Activated CD4-positive, CD25-positive, alpha-beta regulatory T cell treated with anti-CD3 and anti-CD28 coated beads, Interleukin-2, amount 50 U/mL, for 24 hours (primary cell): ENCODE data around the gene FXYD6.
"Not testable (repeated sequence)": the region's sequence is repeated elsewhere in the genome, so short reads cannot be mapped to it uniquely, and the experiment has no call there.

Experiments
- ATAC-seq, 2 donors: fragments of 150-1000 bp; cut with Tn5 transposase; one replicate each; pipeline ENCODE4 v1.10.0; 2021; ENCODE audit warnings: mild to moderate bottlenecking in 1 of 2, moderate library complexity in 1 of 2

FXYD6 gene, protein sequence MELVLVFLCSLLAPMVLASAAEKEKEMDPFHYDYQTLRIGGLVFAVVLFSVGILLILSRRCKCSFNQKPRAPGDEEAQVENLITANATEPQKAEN

DNA sequence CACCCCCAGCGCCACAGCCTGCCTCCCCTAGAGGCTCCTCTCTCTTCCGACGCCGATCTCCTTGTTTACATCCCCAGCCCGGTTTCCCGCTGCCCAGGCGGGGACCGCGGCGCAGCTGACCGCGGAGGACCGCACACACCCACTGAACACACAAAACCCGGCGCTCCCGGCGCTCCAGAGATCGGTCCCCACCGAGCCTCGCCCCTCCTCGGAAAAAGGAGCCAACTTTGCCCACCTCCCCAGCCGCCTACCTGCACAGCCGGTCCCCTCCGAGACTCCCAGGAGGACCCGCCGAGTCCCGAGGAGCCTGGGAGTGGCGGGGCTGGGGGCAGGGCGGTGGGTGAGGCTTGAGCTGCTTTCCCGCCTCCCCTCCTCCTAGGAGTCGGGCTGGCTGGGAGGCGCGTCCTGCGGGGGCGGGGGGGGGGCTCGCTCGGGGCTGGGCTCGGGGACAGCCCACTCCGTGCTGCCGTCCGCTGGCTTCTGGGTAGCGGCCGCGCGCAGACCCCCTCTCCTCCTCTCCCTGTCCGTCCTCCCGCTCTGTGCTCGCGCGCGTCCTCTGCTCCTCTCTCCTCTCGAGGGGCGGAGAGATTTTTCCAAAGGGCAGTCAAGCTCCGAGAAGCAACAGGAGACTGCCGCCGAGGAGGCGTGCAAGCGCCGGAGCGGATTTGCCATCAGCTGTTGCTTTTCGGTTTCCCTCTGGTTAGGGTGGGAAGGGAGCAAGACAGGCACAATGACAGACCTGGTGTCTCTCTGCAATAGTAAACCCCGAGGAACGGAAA is at the start of gene FXYD6:
Gene FXYD6, minus strand, starts transcription at position 318 of the 779 bp plus-strand sequence. CDS start 33,882 bp downstream, outside the sequence.
- ATAC-seq, result peak in 1 of 2 donors; percentile 19

DNA sequence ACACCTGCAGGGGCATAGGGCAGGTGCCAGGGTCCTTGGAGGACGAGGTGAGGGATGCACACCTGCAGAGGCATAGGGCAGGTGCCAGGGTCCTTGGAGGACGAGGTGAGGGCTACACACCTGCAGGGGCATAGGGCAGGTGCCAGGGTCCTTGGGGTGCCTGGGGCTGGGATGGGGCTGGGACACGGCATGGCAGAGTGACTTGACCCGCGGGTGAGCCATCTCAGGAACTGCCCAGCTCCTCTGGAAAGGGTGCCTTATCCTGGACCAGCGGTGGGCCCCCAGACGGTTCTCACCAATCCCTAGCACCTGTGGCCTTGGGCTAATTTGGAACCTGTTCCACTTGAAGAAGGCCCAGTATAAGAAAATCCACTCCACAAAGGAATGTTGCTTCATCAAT is 49.7 kb upstream of the FXYD6 start:
- ATAC-seq, result not testable (repeated sequence)

DNA sequence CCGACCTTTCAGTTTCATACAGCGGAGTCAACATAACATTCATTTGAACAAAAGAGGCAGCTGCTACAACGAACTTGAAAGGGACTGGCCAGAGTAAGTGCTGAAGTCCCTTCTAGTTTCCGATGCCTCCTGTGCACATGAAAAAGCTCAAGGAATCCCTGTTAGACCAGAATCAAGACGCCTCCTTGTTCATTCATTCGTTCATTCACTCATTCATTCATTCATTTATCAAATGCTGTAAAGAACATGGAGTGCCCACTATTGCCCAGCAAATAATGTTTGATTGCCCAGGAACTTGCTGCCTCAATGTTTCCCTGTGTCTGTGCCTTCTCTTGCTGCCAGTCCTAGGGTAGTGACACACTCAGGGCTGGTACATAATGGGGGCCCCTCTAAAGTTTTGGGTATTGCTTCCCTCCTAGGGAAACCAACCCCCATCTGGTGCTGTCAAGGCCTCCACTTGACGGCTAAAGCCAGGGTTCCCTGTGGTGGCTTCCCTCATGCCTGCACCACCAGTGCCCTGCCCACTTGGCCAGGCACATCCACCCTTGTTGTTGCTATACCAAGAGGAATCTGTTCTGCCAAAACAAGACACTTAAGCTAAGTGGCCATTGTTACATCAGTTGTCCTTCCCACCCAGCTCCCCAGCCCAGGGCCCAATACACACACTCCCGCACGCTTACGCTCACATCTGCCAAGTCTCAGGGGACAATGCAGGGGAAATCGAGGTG is 48.9 kb upstream of the FXYD6 start:
- no peak for ATAC-seq

DNA sequence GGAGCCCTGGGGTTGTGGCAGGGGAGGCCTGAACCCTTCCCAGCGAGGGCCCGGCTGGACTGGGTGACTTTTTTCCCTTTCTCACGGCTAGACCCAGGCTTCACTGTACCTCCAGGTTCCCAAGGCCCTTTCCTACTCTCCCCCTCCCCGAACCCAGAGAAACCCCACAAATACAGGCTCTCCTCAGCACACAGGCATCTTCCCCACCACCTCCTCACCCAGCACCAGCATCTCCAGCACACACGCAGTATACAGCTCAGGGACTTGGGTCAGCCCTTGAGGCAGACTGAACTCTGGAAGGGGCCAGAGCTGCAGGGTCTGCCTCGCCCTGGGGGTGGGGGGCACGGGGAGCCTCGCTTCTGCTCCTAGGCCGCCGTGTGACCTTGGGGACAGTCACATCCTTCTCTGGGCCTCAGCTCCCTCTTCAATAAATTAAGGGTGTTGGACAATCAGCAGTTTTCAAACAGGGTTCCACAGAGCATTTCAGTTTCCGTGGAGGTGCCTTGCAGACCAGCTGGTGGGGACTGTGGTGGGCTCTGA is 48.2 kb upstream of the FXYD6 start:
- no peak for ATAC-seq

- no peak for ATAC-seq
Measured at GRCh38 chr11:117923773-117924172, 47.3 kb upstream of the FXYD6 start.

DNA sequence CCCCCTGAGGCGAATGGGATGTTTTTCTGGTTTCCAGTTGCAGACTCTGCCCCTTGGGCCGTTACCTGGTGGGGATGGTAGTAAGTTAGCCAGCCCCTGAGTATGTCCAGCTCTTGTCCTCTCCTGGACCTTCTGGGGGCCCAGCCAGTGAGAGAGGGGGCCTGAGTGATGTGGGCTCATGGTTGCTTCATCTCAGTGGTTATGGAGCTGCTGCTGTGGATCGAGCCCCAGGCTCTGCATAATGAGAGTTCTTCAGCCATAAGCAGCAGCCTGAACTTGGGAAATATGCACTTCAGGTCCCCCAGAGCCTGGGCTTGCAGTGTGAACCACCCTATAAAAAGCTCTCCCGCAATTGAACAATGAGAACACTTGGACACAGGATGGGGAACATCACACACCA is 46.8 kb upstream of the FXYD6 start:
- no peak for ATAC-seq

GRCh38 chr11:117921893-117922292 is 45.4 kb upstream of the FXYD6 start:
- ATAC-seq, result no peak

DNA sequence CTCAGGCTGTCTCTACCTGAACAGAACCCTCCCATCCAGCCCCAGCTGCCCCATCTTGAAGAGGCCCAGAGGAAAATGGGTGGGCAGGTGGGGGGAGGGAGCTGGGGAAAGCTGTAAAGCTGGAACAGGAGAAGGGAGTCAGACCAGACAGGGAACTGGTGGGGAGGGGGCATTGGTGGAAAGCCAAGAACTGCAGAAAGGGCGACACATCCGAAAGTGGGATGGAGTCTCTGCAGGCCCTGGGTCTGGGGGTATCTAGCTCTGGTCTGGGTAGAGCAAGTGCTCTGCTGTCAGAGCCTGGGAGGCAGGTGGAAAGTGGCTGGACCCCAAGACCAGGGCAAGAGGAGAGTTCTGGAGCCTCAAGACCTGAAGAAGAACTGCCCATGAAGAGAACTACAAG is 45.0 kb upstream of the FXYD6 start:
- no peak for ATAC-seq

- ATAC-seq, result peak; percentile 98 to 99
Measured at GRCh38 chr11:117919781-117920221, 43.3 kb upstream of the FXYD6 start.

GRCh38 chr11:117919341-117919740 is 42.9 kb upstream of the FXYD6 start:
- peak; percentile 39 to 48 for ATAC-seq

DNA sequence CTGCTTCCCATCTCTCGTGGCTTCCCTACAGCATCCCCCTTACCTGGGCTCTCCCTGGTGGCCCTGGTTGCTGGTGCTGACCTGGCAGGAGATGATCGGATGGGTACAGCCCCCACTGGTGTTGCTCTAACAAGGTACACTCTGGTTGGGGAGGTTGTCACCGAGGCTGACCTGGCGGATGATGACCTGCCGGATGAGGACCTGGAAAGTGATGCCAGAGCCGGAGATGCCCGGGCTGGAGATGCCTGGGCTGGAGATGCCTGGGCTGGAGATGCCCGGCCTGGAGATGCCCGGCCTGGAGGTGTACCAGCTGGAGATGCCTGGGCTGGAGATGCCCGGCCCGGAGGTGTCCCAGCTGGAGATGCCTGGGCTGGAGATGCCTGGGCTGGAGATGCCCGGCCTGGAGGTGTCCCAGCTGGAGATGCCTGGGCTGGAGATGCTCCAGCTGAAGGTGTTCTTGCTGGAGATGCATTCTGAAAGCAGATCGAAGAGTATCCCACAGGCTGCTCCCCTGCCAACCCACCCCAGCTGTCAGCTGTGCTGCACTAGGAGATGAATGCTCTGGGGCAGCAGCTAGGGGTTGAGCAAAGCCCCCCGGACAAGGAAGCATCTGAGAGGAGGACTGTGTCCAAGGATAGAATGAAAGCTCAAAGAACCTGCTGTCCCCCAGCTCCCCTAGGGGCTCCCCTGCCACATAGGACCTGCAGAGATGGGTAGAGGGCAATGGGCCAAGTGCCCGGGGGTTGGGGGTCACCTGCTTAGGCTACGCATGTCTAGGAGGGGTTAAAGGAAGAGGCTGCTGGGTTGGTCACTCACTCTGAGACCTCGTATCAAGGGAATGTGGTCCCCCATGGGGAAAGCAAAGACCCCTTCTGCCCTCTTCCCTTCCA is 42.2 kb upstream of the FXYD6 start:
- ATAC-seq, result no peak

GRCh38 chr11:117917591-117918151 is 41.2 kb upstream of the FXYD6 start:
- no peak for ATAC-seq

DNA sequence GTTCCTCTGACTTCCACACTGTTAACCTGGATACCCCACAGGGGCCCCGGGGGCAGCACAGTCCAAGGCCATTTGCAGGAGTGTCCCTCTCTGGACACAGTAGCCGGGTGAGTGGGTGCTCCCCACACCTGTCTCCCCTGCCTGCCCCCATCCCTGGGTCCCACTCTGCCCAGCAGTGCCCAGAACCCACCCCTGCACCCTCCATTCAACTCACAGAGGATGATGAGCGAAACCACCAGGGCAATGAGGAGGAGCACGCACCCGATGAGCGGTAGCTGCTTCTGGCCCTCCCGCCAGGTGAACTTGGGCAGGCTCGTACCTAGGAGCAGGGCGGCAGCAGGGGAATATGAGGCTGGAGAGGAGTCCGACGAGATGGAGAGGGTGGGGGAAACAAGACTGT is 40.5 kb upstream of the FXYD6 start:
- ATAC-seq, result no peak

- no peak for ATAC-seq
Measured at GRCh38 chr11:117915672-117916235, 39.3 kb upstream of the FXYD6 start.

DNA sequence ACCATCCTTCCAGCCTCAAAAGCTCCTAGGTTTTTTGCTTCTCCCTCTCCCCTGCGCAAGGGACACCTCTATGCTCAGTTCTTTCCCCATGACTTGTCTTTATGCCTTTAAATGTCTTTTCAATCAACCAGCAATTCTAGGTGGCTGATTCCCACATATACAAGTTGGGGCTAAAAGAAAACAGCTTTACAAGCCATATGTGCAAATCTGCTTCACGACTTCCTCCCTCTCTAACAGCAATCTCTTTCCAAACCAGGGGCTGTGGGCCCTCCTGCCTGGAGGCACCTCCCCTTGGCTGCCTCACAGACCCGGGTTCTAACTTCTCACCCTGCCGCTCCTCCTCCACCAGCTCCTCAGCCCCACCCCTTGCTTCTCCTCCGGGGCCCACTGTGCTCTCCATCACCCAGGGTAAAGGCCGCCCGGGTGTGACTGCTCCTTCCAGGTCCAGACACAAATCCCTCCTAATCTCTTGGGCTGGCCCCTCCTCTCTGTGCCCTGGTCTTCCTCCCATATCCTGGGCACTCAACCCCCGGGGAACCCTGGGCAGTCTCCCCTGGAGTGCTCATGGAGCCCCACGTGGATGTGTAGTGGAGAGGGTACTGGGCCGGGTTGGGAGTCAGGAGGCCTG is 38.6 kb upstream of the FXYD6 start:
- ATAC-seq, result no peak

GRCh38 chr11:117914398-117914761 is 37.9 kb upstream of the FXYD6 start:
- no peak for ATAC-seq

- no peak for ATAC-seq
Measured at GRCh38 chr11:117913736-117914397, 37.4 kb upstream of the FXYD6 start.

GRCh38 chr11:117912497-117912896 is 36.0 kb upstream of the FXYD6 start:
- no peak for ATAC-seq

GRCh38 chr11:117911694-117912093 is 35.2 kb upstream of the FXYD6 start:
- no peak for ATAC-seq

GRCh38 chr11:117910941-117911655 is 34.6 kb upstream of the FXYD6 start:
- ATAC-seq, result no peak
